HG03045 (cell line): Measurements from ENCODE around the gene PCDHB8.
"Not testable (repeated sequence)": the region's sequence is repeated elsewhere in the genome, so short reads cannot be mapped to it uniquely, and the experiment has no call there.

Experiments
- ATAC-seq: cut with Tn5 transposase; IDR thresholded peaks from one replicate; pipeline ENCODE4 v1.9.1; 2021; ENCODE audit warnings: mild to moderate bottlenecking, moderate library complexity; ENCODE audit not compliant: unreplicated experiment

PCDHB8 gene

GRCh38 chr5:141182248-141182647, 4.7 kb downstream of the PCDHB8 start, which contains the start of gene PCDHB16:
PCDHB16 (plus strand) TSS chr5:141182387; CDS start chr5:141182560, 173 bp downstream.
- ATAC-seq = no peak

DNA sequence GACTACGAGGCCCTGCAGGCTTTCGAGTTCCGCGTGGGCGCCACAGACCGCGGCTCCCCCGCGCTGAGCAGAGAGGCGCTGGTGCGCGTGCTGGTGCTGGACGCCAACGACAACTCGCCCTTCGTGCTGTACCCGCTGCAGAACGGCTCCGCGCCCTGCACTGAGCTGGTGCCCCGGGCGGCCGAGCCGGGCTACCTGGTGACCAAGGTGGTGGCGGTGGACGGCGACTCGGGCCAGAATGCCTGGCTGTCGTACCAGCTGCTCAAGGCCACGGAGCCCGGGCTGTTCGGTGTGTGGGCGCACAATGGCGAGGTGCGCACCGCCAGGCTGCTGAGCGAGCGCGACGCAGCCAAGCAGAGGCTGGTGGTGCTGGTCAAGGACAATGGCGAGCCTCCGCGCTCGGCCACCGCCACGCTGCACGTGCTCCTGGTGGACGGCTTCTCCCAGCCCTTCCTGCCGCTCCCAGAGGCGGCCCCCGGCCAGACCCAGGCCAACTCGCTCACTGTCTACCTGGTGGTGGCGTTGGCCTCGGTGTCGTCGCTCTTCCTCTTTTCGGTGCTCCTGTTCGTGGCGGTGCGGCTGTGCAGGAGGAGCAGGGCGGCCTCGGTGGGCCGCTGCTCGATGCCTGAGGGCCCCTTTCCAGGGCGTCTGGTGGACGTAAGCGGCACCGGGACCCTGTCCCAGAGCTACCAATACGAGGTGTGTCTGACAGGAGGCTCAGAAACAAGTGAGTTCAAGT, 6.7 kb downstream of the PCDHB8 start:
- ATAC-seq = not testable (repeated sequence)

DNA sequence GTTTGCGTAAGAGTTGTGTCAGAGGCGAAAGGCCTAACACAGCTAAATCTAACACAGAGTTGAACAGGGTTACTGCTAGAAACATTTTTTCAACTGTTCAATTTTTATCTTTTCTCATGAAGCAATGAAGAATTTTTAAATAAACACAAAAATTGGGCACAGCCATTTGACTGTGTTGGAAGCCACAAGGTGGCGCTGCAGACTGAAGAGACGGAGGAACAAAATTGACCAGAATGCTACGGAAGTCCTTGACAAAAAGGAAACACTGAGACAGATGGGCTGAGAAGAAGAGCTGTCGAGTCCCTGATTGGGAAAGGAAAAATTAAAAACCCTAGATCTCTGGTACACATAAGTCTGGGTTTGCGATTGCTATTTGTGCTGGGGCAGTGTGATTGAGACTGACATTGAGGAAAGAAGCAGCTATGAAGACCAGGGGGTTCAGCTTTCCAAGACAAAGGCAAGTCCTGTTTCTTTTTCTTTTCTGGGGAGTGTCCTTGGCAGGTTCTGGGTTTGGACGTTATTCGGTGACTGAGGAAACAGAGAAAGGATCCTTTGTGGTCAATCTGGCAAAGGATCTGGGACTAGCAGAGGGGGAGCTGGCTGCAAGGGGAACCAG, 9.4 kb downstream of the PCDHB8 start, which contains the start of gene PCDHB9:
TSS of gene PCDHB9 (plus strand) at position 265 of the 616 bp plus-strand sequence. CDS start at position 423, 158 bp downstream.
- no peak for ATAC-seq

DNA sequence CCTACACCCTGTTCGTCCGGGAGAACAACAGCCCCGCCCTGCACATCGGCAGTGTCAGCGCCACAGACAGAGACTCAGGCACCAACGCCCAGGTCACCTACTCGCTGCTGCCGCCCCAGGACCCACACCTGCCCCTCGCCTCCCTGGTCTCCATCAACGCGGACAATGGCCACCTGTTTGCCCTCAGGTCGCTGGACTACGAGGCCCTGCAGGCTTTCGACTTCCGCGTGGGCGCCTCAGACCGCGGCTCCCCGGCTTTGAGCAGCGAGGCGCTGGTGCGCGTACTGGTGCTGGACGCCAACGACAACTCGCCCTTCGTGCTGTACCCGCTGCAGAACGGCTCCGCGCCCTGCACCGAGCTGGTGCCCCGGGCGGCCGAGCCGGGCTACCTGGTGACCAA, 11.1 kb downstream of the PCDHB8 start:
- ATAC-seq = not testable (repeated sequence)

DNA sequence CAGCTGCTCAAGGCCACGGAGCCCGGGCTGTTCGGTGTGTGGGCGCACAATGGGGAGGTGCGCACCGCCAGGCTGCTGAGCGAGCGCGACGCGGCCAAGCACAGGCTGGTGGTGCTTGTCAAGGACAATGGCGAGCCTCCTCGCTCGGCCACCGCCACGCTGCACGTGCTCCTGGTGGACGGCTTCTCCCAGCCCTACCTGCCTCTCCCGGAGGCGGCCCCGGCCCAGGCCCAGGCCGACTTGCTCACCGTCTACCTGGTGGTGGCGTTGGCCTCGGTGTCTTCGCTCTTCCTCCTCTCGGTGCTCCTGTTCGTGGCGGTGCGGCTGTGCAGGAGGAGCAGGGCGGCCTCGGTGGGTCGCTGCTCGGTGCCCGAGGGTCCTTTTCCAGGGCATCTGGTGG, 11.5 kb downstream of the PCDHB8 start:
- ATAC-seq = not testable (repeated sequence)

- no peak for ATAC-seq
Measured at GRCh38 chr5:141192110-141192725, 14.6 kb downstream of the PCDHB8 start, which contains the start of gene PCDHB10. PCDHB10 (plus strand) TSS chr5:141192353; CDS start chr5:141192553, 200 bp downstream.

- not testable (repeated sequence) for ATAC-seq
Measured at GRCh38 chr5:141194332-141194731, 16.7 kb downstream of the PCDHB8 start.

- ATAC-seq = no peak
Measured at GRCh38 chr5:141196363-141196762, 18.8 kb downstream of the PCDHB8 start.

GRCh38 chr5:141199359-141200235, 22.0 kb downstream of the PCDHB8 start, which contains the start of gene PCDHB11:
PCDHB11 (plus strand) TSS chr5:141199627; CDS start chr5:141199775, 148 bp downstream.
- no peak for ATAC-seq

- ATAC-seq = not testable (repeated sequence)
Measured at GRCh38 chr5:141201126-141201525, 23.5 kb downstream of the PCDHB8 start.

DNA sequence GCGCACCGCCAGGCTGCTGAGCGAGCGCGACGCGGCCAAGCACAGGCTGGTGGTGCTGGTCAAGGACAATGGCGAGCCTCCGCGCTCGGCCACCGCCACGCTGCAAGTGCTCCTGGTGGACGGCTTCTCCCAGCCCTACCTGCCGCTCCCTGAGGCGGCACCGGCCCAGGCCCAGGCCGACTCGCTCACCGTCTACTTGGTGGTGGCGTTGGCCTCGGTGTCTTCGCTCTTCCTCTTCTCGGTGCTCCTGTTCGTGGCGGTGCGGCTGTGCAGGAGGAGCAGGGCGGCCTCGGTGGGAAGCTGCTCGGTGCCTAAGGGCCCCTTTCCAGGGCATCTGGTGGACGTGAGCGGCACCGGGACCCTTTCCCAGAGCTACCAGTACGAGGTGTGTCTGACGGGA, 24.1 kb downstream of the PCDHB8 start:
- ATAC-seq = not testable (repeated sequence)

DNA sequence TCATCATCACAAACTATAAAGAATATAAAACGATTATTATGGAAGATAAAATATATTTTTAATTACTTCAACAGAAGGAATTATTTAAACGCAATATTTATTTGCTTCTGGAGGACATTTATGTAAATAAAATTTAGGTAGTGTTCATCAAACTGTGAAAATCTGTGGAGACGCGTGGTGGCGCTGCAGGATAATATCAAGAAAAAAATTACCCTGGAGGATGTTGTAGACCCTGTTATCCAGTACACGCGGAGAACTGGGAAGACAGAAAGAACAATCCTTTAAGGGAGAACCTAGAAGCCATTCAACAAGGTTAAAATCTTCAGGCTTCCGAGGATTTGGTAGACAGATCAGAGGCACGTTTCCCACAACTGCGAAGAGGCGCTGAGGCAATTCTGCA, 30.9 kb downstream of the PCDHB8 start, which contains the start of gene PCDHB12:
TSS of gene PCDHB12 (plus strand) at position 242 of the 400 bp plus-strand sequence. CDS start 189 bp downstream, outside the sequence.
- ATAC-seq = no peak

DNA sequence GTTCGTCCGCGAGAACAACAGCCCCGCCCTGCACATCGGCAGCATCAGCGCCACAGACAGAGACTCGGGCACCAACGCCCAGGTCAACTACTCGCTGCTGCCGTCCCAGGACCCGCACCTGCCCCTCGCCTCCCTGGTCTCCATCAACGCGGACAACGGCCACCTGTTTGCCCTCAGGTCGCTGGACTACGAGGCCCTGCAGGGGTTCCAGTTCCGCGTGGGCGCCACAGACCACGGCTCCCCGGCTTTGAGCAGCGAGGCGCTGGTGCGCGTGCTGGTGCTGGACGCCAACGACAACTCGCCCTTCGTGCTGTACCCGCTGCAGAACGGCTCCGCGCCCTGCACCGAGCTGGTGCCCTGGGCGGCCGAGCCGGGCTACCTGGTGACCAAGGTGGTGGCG, 32.7 kb downstream of the PCDHB8 start:
- ATAC-seq = not testable (repeated sequence)

GRCh38 chr5:141210849-141211248, 33.3 kb downstream of the PCDHB8 start:
- ATAC-seq = not testable (repeated sequence)

DNA sequence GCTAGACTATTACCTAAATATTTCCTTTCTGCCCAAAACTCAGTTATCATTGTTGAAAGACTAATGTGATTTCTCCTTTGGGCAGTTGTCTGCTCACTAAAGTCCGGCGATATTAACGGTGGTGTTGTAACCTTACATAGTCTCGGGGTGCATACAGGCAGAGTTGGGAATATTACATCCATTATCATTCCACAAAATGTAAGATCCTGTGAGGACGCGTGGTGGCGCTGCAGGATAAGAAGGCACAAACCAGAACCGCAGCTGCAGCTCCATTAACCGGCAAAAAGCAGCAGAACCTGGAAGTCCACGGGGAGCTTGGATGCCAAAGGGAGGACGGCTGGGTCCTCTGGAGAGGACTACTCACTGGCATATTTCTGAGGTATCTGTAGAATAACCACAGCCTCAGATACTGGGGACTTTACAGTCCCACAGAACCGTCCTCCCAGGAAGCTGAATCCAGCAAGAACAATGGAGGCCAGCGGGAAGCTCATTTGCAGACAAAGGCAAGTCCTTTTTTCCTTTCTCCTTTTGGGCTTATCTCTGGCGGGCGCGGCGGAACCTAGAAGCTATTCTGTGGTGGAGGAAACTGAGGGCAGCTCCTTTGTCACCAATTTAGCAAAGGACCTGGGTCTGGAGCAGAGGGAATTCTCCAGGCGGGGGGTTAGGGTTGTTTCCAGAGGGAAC, 36.2 kb downstream of the PCDHB8 start, which contains the start of gene PCDHB13:
TSS of gene PCDHB13 (plus strand) at position 264 of the 684 bp plus-strand sequence. CDS start at position 469, 205 bp downstream.
- not testable (repeated sequence) for ATAC-seq

GRCh38 chr5:141214583-141214982, 37.0 kb downstream of the PCDHB8 start:
- ATAC-seq = not testable (repeated sequence)

DNA sequence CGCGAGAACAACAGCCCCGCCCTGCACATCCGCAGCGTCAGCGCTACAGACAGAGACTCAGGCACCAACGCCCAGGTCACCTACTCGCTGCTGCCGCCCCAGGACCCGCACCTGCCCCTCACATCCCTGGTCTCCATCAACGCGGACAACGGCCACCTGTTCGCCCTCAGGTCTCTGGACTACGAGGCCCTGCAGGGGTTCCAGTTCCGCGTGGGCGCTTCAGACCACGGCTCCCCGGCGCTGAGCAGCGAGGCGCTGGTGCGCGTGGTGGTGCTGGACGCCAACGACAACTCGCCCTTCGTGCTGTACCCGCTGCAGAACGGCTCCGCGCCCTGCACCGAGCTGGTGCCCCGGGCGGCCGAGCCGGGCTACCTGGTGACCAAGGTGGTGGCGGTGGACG, 37.9 kb downstream of the PCDHB8 start:
- not testable (repeated sequence) for ATAC-seq

GRCh38 chr5:141216035-141216434, 38.4 kb downstream of the PCDHB8 start:
- ATAC-seq = not testable (repeated sequence)

GRCh38 chr5:141223112-141223783, 45.7 kb downstream of the PCDHB8 start, which contains the start of gene PCDHB14:
PCDHB14 (plus strand) TSS chr5:141223343; CDS start chr5:141223506, 163 bp downstream.
- no peak for ATAC-seq
